Activated CD4-positive, alpha-beta memory T cell treated with anti-CD3 and anti-CD28 coated beads for 36 hours (primary cell): ENCODE measurements around the gene GALNT14. TPM values are rescaled to one million over a fixed set of nuclear protein-coding genes. Genes with fewer than 3 reads are reported as not detected.

Experiments
- CTCF ChIA-PET: fragments of 350-600 bp; sonication (Branson Sonifier 250); formaldehyde crosslinking; loops from one replicate; lab custom pipeline; 2021; ENCODE audit warnings: antibody characterized with exemption, inconsistent platforms; lab: Charles Lee
- POLR2A ChIA-PET: fragments of 350-600 bp; sonication (Branson Sonifier 250); formaldehyde crosslinking; loops from one replicate; lab custom pipeline; 2021; ENCODE audit warnings: antibody characterized with exemption; lab: Charles Lee
- DNase-seq: peaks from one replicate; pipeline ENCODE4 v3.0.0-alpha.2; 2020
- H3K27ac Mint-ChIP-seq: one replicate; pipeline ENCODE4 v1.8.0; 2021; ENCODE audit warnings: mixed read lengths
- H3K27me3 Mint-ChIP-seq: one replicate; pipeline ENCODE4 v1.8.0; 2021; ENCODE audit warnings: mixed read lengths
- H3K36me3 Mint-ChIP-seq: one replicate; pipeline ENCODE4 v1.8.0; 2021; ENCODE audit warnings: mixed read lengths
- H3K4me1 Mint-ChIP-seq: one replicate; pipeline ENCODE4 v1.8.0; 2021; ENCODE audit warnings: low read depth, mixed read lengths
- H3K4me3 Mint-ChIP-seq: one replicate; pipeline ENCODE4 v1.8.0; 2021; ENCODE audit warnings: mild to moderate bottlenecking, mixed read lengths
- H3K9me3 Mint-ChIP-seq: one replicate; pipeline ENCODE4 v1.8.0; 2021; ENCODE audit warnings: mixed read lengths
- intact Hi-C: fragments of 100-400 bp; cut with micrococcal nuclease; formaldehyde crosslinking; loops from one replicate; pipeline ENCODE4 v1.15.1; 2023
- total RNA-seq, 2 experiments: library from RNA; stranded (reverse); gene quantifications; one replicate each; pipeline ENCODE4 v1.2.3, GENCODE V29; 2021

The GALNT14 gene
- total RNA-seq, 2 experiments from 2014 or later, result 0.43 to 0.44 TPM

GRCh38 chr2:31014516-31014915, 123.7 kb downstream of the GALNT14 start:
- intact Hi-C loops, result no loop called here
- Mint-ChIP-seq H3K27ac (no peak overlapping the region), H3K4me1 (no peaks in the 10 kb centered on the region), H3K27me3 (peaks cover 7% of the 10 kb centered on the region), H3K4me3 (no peak overlapping the region), H3K9me3 (no peaks in the 10 kb centered on the region), H3K36me3 (no peaks in the 10 kb centered on the region)
- DNase-seq, result no peak
- ChIA-PET POLR2A (no interaction called here), CTCF (no interaction called here)

- H3K27me3 Mint-ChIP-seq, result peaks cover 7% of the 10 kb centered on the region
- no peak for DNase-seq
- H3K27ac Mint-ChIP-seq, result no peak overlapping the region
- intact Hi-C loops, result no loop called here
- ChIA-PET CTCF (no interaction called here), POLR2A (no interaction called here)
- H3K36me3 Mint-ChIP-seq, result no peaks in the 10 kb centered on the region
- H3K4me1 Mint-ChIP-seq, result no peaks in the 10 kb centered on the region
- H3K9me3 Mint-ChIP-seq, result no peaks in the 10 kb centered on the region
- no peak overlapping the region for H3K4me3 Mint-ChIP-seq
Measured at GRCh38 chr2:31013301-31013700, 124.9 kb downstream of the GALNT14 start.

- Mint-ChIP-seq H3K36me3 (no peaks in the 10 kb centered on the region), H3K4me1 (no peaks in the 10 kb centered on the region), H3K4me3 (no peak overlapping the region), H3K27ac (no peak overlapping the region), H3K27me3 (peaks cover 7% of the 10 kb centered on the region), H3K9me3 (no peaks in the 10 kb centered on the region)
- CTCF ChIA-PET, result no interaction called here
- DNase-seq, result no peak
- POLR2A ChIA-PET, result no interaction called here
- intact Hi-C loops, result no loop called here
Measured at GRCh38 chr2:31012406-31012805, 125.8 kb downstream of the GALNT14 start.

- Mint-ChIP-seq H3K4me1 (no peaks in the 10 kb centered on the region), H3K9me3 (no peaks in the 10 kb centered on the region), H3K36me3 (no peaks in the 10 kb centered on the region), H3K27me3 (peaks cover 7% of the 10 kb centered on the region), H3K27ac (no peak overlapping the region), H3K4me3 (no peak overlapping the region)
- ChIA-PET POLR2A (no interaction called here), CTCF (interaction anchor here (1.2 kb wide), 1 partner anchor 158 kb away, joined by 3 read pairs; no protein-coding TSS in a partner anchor)
- DNase-seq, result no peak
- intact Hi-C loops, result no loop called here
Measured at GRCh38 chr2:31011587-31011986, 126.7 kb downstream of the GALNT14 start.

GRCh38 chr2:31008561-31009114, 129.6 kb downstream of the GALNT14 start:
- Mint-ChIP-seq H3K36me3 (no peaks in the 10 kb centered on the region), H3K4me3 (no peak overlapping the region), H3K27ac (no peak overlapping the region), H3K4me1 (no peaks in the 10 kb centered on the region), H3K27me3 (peaks cover 7% of the 10 kb centered on the region), H3K9me3 (no peaks in the 10 kb centered on the region)
- DNase-seq, result no peak
- intact Hi-C loops, result no loop called here
- CTCF ChIA-PET, result no interaction called here
- POLR2A ChIA-PET, result no interaction called here

GRCh38 chr2:31004257-31004656, 134.0 kb downstream of the GALNT14 start:
- intact Hi-C loops, result no loop called here
- ChIA-PET CTCF (no interaction called here), POLR2A (no interaction called here)
- H3K4me1 Mint-ChIP-seq, result no peaks in the 10 kb centered on the region
- no peaks in the 10 kb centered on the region for H3K9me3 Mint-ChIP-seq
- no peaks in the 10 kb centered on the region for H3K36me3 Mint-ChIP-seq
- DNase-seq, result no peak
- no peak overlapping the region for H3K4me3 Mint-ChIP-seq
- no peaks in the 10 kb centered on the region for H3K27me3 Mint-ChIP-seq
- no peak overlapping the region for H3K27ac Mint-ChIP-seq

- Mint-ChIP-seq H3K4me3 (no peak overlapping the region), H3K36me3 (no peaks in the 10 kb centered on the region), H3K27me3 (no peaks in the 10 kb centered on the region), H3K27ac (no peak overlapping the region), H3K9me3 (no peaks in the 10 kb centered on the region), H3K4me1 (no peaks in the 10 kb centered on the region)
- ChIA-PET POLR2A (no interaction called here), CTCF (no interaction called here)
- intact Hi-C loops, result no loop called here
- no peak for DNase-seq
Measured at GRCh38 chr2:31003749-31004148, 134.5 kb downstream of the GALNT14 start.

- H3K27ac Mint-ChIP-seq, result no peak overlapping the region
- no peaks in the 10 kb centered on the region for H3K36me3 Mint-ChIP-seq
- POLR2A ChIA-PET, result no interaction called here
- CTCF ChIA-PET, result no interaction called here
- H3K27me3 Mint-ChIP-seq, result no peaks in the 10 kb centered on the region
- intact Hi-C loops, result no loop called here
- H3K9me3 Mint-ChIP-seq, result no peaks in the 10 kb centered on the region
- H3K4me1 Mint-ChIP-seq, result no peaks in the 10 kb centered on the region
- no peak for DNase-seq
- no peak overlapping the region for H3K4me3 Mint-ChIP-seq
Measured at GRCh38 chr2:31002537-31003150, 135.6 kb downstream of the GALNT14 start.

GRCh38 chr2:31000970-31001369, 137.3 kb downstream of the GALNT14 start:
- ChIA-PET POLR2A (no interaction called here), CTCF (no interaction called here)
- no peaks in the 10 kb centered on the region for H3K36me3 Mint-ChIP-seq
- H3K27ac Mint-ChIP-seq, result no peak overlapping the region
- H3K4me1 Mint-ChIP-seq, result no peaks in the 10 kb centered on the region
- intact Hi-C loops, result no loop called here
- no peaks in the 10 kb centered on the region for H3K27me3 Mint-ChIP-seq
- no peaks in the 10 kb centered on the region for H3K9me3 Mint-ChIP-seq
- DNase-seq, result no peak
- H3K4me3 Mint-ChIP-seq, result no peak overlapping the region

- H3K27me3 Mint-ChIP-seq, result no peaks in the 10 kb centered on the region
- ChIA-PET POLR2A (no interaction called here), CTCF (interaction anchor here (1.9 kb wide), 1 partner anchor 335 kb away, joined by 5 read pairs; no protein-coding TSS in a partner anchor)
- H3K9me3 Mint-ChIP-seq, result no peaks in the 10 kb centered on the region
- H3K36me3 Mint-ChIP-seq, result no peaks in the 10 kb centered on the region
- H3K27ac Mint-ChIP-seq, result no peak overlapping the region
- no peaks in the 10 kb centered on the region for H3K4me1 Mint-ChIP-seq
- intact Hi-C loops, result no loop called here
- no peak for DNase-seq
- no peak overlapping the region for H3K4me3 Mint-ChIP-seq
Measured at GRCh38 chr2:30998672-30999071, 139.6 kb downstream of the GALNT14 start.

GRCh38 chr2:30997979-30998378, 140.3 kb downstream of the GALNT14 start:
- Mint-ChIP-seq H3K27ac (no peak overlapping the region), H3K4me1 (no peaks in the 10 kb centered on the region), H3K36me3 (no peaks in the 10 kb centered on the region), H3K4me3 (no peak overlapping the region), H3K9me3 (no peaks in the 10 kb centered on the region), H3K27me3 (no peaks in the 10 kb centered on the region)
- CTCF ChIA-PET, result no interaction called here
- POLR2A ChIA-PET, result no interaction called here
- intact Hi-C loops, result no loop called here
- DNase-seq, result no peak

- no peaks in the 10 kb centered on the region for H3K36me3 Mint-ChIP-seq
- DNase-seq, result no peak
- H3K4me3 Mint-ChIP-seq, result no peak overlapping the region
- no peaks in the 10 kb centered on the region for H3K27me3 Mint-ChIP-seq
- intact Hi-C loops, result no loop called here
- ChIA-PET CTCF (interaction anchor here (0.8 kb wide), 1 partner anchor 35 kb away, joined by 3 read pairs; no protein-coding TSS in a partner anchor), POLR2A (no interaction called here)
- H3K9me3 Mint-ChIP-seq, result no peaks in the 10 kb centered on the region
- no peak overlapping the region for H3K27ac Mint-ChIP-seq
- no peaks in the 10 kb centered on the region for H3K4me1 Mint-ChIP-seq
Measured at GRCh38 chr2:30994227-30995056, 143.8 kb downstream of the GALNT14 start.
